HCT116 (cell line): ENCODE measurements around the gene USH1C. TPM values are rescaled to one million over a fixed set of nuclear protein-coding genes. Genes with fewer than 3 reads are reported as not detected.

Experiments used
- ATAC-seq: fragments of 200-7000 bp; cut with Tn5 transposase; 2 replicates; pipeline ENCODE4 v1.9.1; 2020; ENCODE audit warnings: mild to moderate bottlenecking, moderate library complexity
- BruUV-seq: library from RNA; stranded (reverse); fragments of 400-500 nt; replicated peaks from 2 replicates; lab custom pipeline; 2021; lab: Mats Ljungman, UMichigan
- CTCF ChIA-PET: fragments of 300-600 bp; sonication (Branson Sonifier 250); formaldehyde crosslinking; loops from one replicate; lab custom pipeline; 2021; ENCODE audit warnings: antibody characterized with exemption; lab: Charles Lee
- POLR2A ChIA-PET: fragments of 300-600, 350-600 bp; sonication (Branson Sonifier 250); formaldehyde crosslinking; loops from one replicate; lab custom pipeline; 2021; ENCODE audit warnings: antibody characterized with exemption; lab: Charles Lee
- RAD21 ChIA-PET, 2 experiments: fragments of 300-600 bp; sonication (Branson Sonifier 250); formaldehyde crosslinking; loops; one replicate each; lab custom pipeline; 2023; ENCODE audit warnings: low total read pairs in 2 of 2; ENCODE audit not compliant: uncharacterized antibody in 2 of 2, unreplicated experiment in 2 of 2, low non-redundant PET in 1 of 2; lab: Charles Lee
- DNase-seq: peaks from one replicate; pipeline ENCODE4 v3.0.0-alpha.2; 2010; ENCODE audit warnings: low read depth, low spot score
- H2AFZ ChIP-seq: fragments of 200-600 bp; shearing (Covaris generic), sonication (generic); 2 replicates; pipeline ENCODE4 v1.6.1; 2017; ENCODE audit warnings: low read depth, mixed run types, mixed read lengths, antibody characterized with exemption, low read length; ENCODE audit not compliant: poor library complexity, severe bottlenecking
- H3K27ac ChIP-seq: 2 replicates; pipeline ENCODE4 v1.5.1; 2012; ENCODE audit warnings: low read depth, low read length
- H3K27me3 ChIP-seq: fragments of 200-600 bp; sonication (generic); 2 replicates; pipeline ENCODE4 v1.6.1; 2016; ENCODE audit warnings: mixed run types, low read length, mixed read lengths; ENCODE audit not compliant: insufficient read depth
- H3K36me3 ChIP-seq, 2 experiments: fragments of 200-500 bp in 1 of 2; fragments of 200-600 bp in 1 of 2; sonication (Bioruptor generic) in 1 of 2; sonication (generic) in 1 of 2; 2 replicates each; pipeline versions ENCODE4 v1.5.1 to v1.6.1; 2014 to 2016; ENCODE audit warnings: low read length in 2 of 2, inconsistent platforms in 1 of 2, mixed read lengths in 1 of 2, mixed run types in 1 of 2; ENCODE audit not compliant: insufficient read depth in 2 of 2, control insufficient read depth in 1 of 2
- H3K4me1 ChIP-seq, 2 experiments: fragments of 200-600 bp in 1 of 2; sonication (generic) in 1 of 2; 2 replicates each; pipeline versions ENCODE4 v1.5.1 to v1.6.1; 2012 to 2017; ENCODE audit warnings: low read length in 2 of 2, inconsistent platforms in 1 of 2, mild to moderate bottlenecking in 1 of 2, mixed read lengths in 1 of 2, mixed run types in 1 of 2, moderate library complexity in 1 of 2; ENCODE audit not compliant: insufficient read depth in 2 of 2, control insufficient read depth in 1 of 2
- H3K4me2 ChIP-seq: fragments of 200-600 bp; sonication (generic); 2 replicates; pipeline ENCODE4 v1.6.1; 2017; ENCODE audit warnings: mixed run types, low read length, mixed read lengths
- H3K4me3 ChIP-seq, 2 experiments: fragments of 200-600 bp in 1 of 2; sonication (generic) in 1 of 2; replicated peaks in 1 of 2; 2 replicates each; pipeline ENCODE4 v1.5.1; 2011 to 2016; ENCODE audit warnings: low read length in 2 of 2, control low read depth in 1 of 2, low read depth in 1 of 2, mild to moderate bottlenecking in 1 of 2, mixed read lengths in 1 of 2, mixed run types in 1 of 2
- H3K79me2 ChIP-seq: fragments of 200-600 bp; sonication (generic); 2 replicates; pipeline ENCODE4 v1.6.1; 2017; ENCODE audit warnings: mild to moderate bottlenecking, mixed run types, low read length, moderate library complexity, mixed read lengths; ENCODE audit not compliant: insufficient read depth
- H3K9ac ChIP-seq: fragments of 200-600 bp; sonication (generic); 2 replicates; pipeline ENCODE4 v1.6.1; 2016; ENCODE audit warnings: low read length, mixed read lengths
- H3K9me2 ChIP-seq: fragments of 200-600 bp; sonication (generic), shearing (Covaris generic); 2 replicates; pipeline ENCODE4 v1.6.1; 2017; ENCODE audit warnings: mixed run types, mild to moderate bottlenecking, moderate library complexity; ENCODE audit not compliant: insufficient read depth
- H3K9me3 ChIP-seq, 2 experiments: fragments of 200-500 bp in 1 of 2; fragments of 200-600 bp in 1 of 2; sonication (Bioruptor generic) in 1 of 2; sonication (generic) in 1 of 2; 2 replicates each; pipeline ENCODE4 v1.6.1; 2014 to 2017; ENCODE audit warnings: low read length in 2 of 2, mixed read lengths in 2 of 2, inconsistent platforms in 1 of 2, low read depth in 1 of 2, mild to moderate bottlenecking in 1 of 2, mixed run types in 1 of 2, moderate library complexity in 1 of 2; ENCODE audit not compliant: control insufficient read depth in 1 of 2, insufficient read depth in 1 of 2
- H4K20me1 ChIP-seq: fragments of 200-600 bp; sonication (generic), shearing (Covaris generic); 2 replicates; pipeline ENCODE4 v1.6.1; 2017; ENCODE audit warnings: mixed run types, mild to moderate bottlenecking, moderate library complexity; ENCODE audit not compliant: insufficient read depth
- CBX3 ChIP-seq: IDR thresholded peaks from 2 replicates; pipeline ENCODE4 v1.6.1; 2012; ENCODE audit warnings: low read depth
- CEBPB ChIP-seq: IDR thresholded peaks from 2 replicates; pipeline ENCODE4 v1.6.1; 2012; ENCODE audit warnings: low read depth
- EGR1 ChIP-seq: IDR thresholded peaks from 2 replicates; pipeline ENCODE4 v1.6.1; 2012; ENCODE audit warnings: low read depth
- ELF1 ChIP-seq: IDR thresholded peaks from 2 replicates; pipeline ENCODE4 v1.6.1; 2012; ENCODE audit warnings: low read depth, borderline replicate concordance
- EZH2phosphoT487 ChIP-seq: fragments of 200-600 bp; IDR thresholded peaks from 2 replicates; pipeline ENCODE4 v1.6.1; 2018; ENCODE audit warnings: antibody characterized with exemption, borderline replicate concordance
- JUND ChIP-seq: IDR thresholded peaks from 2 replicates; pipeline ENCODE4 v1.6.1; 2012
- POLR2AphosphoS5 ChIP-seq: IDR thresholded peaks from 2 replicates; pipeline ENCODE4 v1.6.1; 2011; ENCODE audit warnings: mild to moderate bottlenecking, low read depth, low read length, moderate library complexity
- SIN3A ChIP-seq: IDR thresholded peaks from 2 replicates; pipeline ENCODE4 v1.6.1; 2012; ENCODE audit warnings: low read depth
- SP1 ChIP-seq: IDR thresholded peaks from 2 replicates; pipeline ENCODE4 v1.6.1; 2012; ENCODE audit warnings: low read depth
- SRF ChIP-seq: IDR thresholded peaks from 2 replicates; pipeline ENCODE4 v1.6.1; 2012; ENCODE audit warnings: low read depth
- TCF7L2 ChIP-seq: IDR thresholded peaks from 2 replicates; pipeline ENCODE4 v1.7.0; 2011; ENCODE audit warnings: borderline replicate concordance, inconsistent platforms; ENCODE audit not compliant: insufficient read depth, insufficient read length; ENCODE audit errors: extremely low read depth
- YY1 ChIP-seq: IDR thresholded peaks from 2 replicates; pipeline ENCODE4 v1.6.1; 2011; ENCODE audit warnings: low read length, low read depth, moderate library complexity, mild to moderate bottlenecking; ENCODE audit not compliant: insufficient replicate concordance; ENCODE audit errors: extremely low read depth
- ZFX ChIP-seq: fragments of 450-650 bp; IDR thresholded peaks from 2 replicates; pipeline ENCODE4 v1.6.1; 2017
- ZNF274 ChIP-seq: fragments of 200-500 bp; sonication (Bioruptor generic); IDR thresholded peaks from 2 replicates; pipeline ENCODE4 v1.6.1; 2014; ENCODE audit warnings: mild to moderate bottlenecking, low read depth, low read length, inconsistent platforms
- intact Hi-C: fragments of 100-400 bp; cut with micrococcal nuclease; formaldehyde crosslinking; loops from 2 replicates; pipeline ENCODE4 v1.10.0; 2022
- total RNA-seq: library from RNA; stranded (reverse); gene quantifications from one replicate; pipeline ENCODE4 v1.2.1, GENCODE V29; 2021; ENCODE audit not compliant: unreplicated experiment
- TF ChIP-seq, protein P1 (sequence below): IDR thresholded peaks from 2 replicates; pipeline ENCODE4 v1.6.1; 2012; ENCODE audit warnings: low read depth
- TF ChIP-seq, protein P2 (sequence below): IDR thresholded peaks from 2 replicates; pipeline ENCODE4 v1.6.1; 2012
- TF ChIP-seq, protein P3 (sequence below), 3 experiments: fragments of 200-600 bp in 1 of 3; sonication (generic) in 1 of 3; IDR thresholded peaks in 2 of 3; conservative IDR thresholded peaks in 1 of 3; 2 replicates each; pipeline ENCODE4 v1.5.1; 2012 to 2017; ENCODE audit warnings: low read depth in 2 of 3, low read length in 2 of 3, antibody characterized with exemption in 1 of 3, borderline replicate concordance in 1 of 3, control low read depth in 1 of 3, mild to moderate bottlenecking in 1 of 3, mixed read lengths in 1 of 3, mixed run types in 1 of 3, moderate library complexity in 1 of 3; ENCODE audit not compliant: insufficient read depth in 1 of 3
- TF ChIP-seq, protein P4 (sequence below): IDR thresholded peaks from 2 replicates; pipeline ENCODE4 v1.6.1; 2011; ENCODE audit warnings: mild to moderate bottlenecking, low read length, moderate library complexity; ENCODE audit not compliant: insufficient replicate concordance; ENCODE audit errors: extremely low read depth

Gene USH1C
- total RNA-seq, 1 experiment from 2014 or later = 13.4 TPM

DNA sequence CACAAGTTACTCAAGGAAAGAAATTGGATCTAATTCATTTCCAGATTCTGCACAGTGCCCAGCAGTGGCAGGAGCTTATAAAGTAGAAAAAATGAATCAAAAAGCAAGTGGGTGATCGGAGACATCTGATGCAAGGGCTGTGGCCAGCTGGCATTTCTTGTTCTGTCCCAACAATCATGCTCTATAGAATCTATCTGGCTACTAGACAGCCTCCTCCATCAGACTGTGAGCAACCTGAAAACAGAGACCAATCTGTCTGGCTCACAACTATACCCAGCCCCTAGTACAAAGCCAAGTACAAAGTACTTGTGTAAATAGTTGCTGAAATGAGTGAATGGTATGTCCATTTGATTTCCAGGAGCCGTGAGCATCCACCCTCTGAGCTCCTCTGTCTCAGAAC is 11.4 kb downstream of the USH1C start:
- Histone ChIP-seq H3K36me3 (no peaks in the 10 kb centered on the region), H3K4me1 (no peaks in the 10 kb centered on the region), H3K9ac (no peak overlapping the region), H3K9me2 (no peaks in the 10 kb centered on the region)
- BruUV-seq = no TSS peak
- TF ChIP-seq, protein P1, sequence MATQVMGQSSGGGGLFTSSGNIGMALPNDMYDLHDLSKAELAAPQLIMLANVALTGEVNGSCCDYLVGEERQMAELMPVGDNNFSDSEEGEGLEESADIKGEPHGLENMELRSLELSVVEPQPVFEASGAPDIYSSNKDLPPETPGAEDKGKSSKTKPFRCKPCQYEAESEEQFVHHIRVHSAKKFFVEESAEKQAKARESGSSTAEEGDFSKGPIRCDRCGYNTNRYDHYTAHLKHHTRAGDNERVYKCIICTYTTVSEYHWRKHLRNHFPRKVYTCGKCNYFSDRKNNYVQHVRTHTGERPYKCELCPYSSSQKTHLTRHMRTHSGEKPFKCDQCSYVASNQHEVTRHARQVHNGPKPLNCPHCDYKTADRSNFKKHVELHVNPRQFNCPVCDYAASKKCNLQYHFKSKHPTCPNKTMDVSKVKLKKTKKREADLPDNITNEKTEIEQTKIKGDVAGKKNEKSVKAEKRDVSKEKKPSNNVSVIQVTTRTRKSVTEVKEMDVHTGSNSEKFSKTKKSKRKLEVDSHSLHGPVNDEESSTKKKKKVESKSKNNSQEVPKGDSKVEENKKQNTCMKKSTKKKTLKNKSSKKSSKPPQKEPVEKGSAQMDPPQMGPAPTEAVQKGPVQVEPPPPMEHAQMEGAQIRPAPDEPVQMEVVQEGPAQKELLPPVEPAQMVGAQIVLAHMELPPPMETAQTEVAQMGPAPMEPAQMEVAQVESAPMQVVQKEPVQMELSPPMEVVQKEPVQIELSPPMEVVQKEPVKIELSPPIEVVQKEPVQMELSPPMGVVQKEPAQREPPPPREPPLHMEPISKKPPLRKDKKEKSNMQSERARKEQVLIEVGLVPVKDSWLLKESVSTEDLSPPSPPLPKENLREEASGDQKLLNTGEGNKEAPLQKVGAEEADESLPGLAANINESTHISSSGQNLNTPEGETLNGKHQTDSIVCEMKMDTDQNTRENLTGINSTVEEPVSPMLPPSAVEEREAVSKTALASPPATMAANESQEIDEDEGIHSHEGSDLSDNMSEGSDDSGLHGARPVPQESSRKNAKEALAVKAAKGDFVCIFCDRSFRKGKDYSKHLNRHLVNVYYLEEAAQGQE = no peak
- TF ChIP-seq ELF1 = no peak
- no peak for TF ChIP-seq JUND
- TF ChIP-seq, protein P2, sequence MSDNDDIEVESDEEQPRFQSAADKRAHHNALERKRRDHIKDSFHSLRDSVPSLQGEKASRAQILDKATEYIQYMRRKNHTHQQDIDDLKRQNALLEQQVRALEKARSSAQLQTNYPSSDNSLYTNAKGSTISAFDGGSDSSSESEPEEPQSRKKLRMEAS = no peak
- no peak for TF ChIP-seq TCF7L2
- TF ChIP-seq EGR1 = no peak
- no peak for TF ChIP-seq ZFX
- no peak for TF ChIP-seq SIN3A
- no peak for TF ChIP-seq CBX3
- TF ChIP-seq SRF = no peak
- no peak for TF ChIP-seq ZNF274
- no peak for TF ChIP-seq POLR2AphosphoS5
- TF ChIP-seq, protein P3, sequence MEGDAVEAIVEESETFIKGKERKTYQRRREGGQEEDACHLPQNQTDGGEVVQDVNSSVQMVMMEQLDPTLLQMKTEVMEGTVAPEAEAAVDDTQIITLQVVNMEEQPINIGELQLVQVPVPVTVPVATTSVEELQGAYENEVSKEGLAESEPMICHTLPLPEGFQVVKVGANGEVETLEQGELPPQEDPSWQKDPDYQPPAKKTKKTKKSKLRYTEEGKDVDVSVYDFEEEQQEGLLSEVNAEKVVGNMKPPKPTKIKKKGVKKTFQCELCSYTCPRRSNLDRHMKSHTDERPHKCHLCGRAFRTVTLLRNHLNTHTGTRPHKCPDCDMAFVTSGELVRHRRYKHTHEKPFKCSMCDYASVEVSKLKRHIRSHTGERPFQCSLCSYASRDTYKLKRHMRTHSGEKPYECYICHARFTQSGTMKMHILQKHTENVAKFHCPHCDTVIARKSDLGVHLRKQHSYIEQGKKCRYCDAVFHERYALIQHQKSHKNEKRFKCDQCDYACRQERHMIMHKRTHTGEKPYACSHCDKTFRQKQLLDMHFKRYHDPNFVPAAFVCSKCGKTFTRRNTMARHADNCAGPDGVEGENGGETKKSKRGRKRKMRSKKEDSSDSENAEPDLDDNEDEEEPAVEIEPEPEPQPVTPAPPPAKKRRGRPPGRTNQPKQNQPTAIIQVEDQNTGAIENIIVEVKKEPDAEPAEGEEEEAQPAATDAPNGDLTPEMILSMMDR (IDR thresholded peaks at IDR 0.05 in 2 of 3, conservative IDR thresholded peaks at IDR 0.05 in 1 of 3; ENCODE audit: borderline replicate concordance in 1 of 3, insufficient read depth in 1 of 3, low read depth in 2 of 3, low read length in 2 of 3) = no peak
- no peak for TF ChIP-seq YY1
- no peak for TF ChIP-seq EZH2phosphoT487
- TF ChIP-seq SP1 = no peak
- no peak for TF ChIP-seq CEBPB
- TF ChIP-seq, protein P4, sequence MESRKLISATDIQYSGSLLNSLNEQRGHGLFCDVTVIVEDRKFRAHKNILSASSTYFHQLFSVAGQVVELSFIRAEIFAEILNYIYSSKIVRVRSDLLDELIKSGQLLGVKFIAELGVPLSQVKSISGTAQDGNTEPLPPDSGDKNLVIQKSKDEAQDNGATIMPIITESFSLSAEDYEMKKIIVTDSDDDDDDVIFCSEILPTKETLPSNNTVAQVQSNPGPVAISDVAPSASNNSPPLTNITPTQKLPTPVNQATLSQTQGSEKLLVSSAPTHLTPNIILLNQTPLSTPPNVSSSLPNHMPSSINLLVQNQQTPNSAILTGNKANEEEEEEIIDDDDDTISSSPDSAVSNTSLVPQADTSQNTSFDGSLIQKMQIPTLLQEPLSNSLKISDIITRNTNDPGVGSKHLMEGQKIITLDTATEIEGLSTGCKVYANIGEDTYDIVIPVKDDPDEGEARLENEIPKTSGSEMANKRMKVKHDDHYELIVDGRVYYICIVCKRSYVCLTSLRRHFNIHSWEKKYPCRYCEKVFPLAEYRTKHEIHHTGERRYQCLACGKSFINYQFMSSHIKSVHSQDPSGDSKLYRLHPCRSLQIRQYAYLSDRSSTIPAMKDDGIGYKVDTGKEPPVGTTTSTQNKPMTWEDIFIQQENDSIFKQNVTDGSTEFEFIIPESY = no peak
- TF ChIP-seq, all 23 proteins: peak for 0
- Histone ChIP-seq H3K27ac (no peak overlapping the region), H3K4me3 (no peak overlapping the region), H3K79me2 (no peaks in the 10 kb centered on the region), H3K27me3 (no peaks in the 10 kb centered on the region), H3K4me2 (no peak overlapping the region), H3K9me3 (no peaks in the 10 kb centered on the region), H2AFZ (no peak overlapping the region), H4K20me1 (no peaks in the 10 kb centered on the region)
- ChIA-PET POLR2A (no interaction called here), RAD21 (no interaction called here), CTCF (no interaction called here)
- intact Hi-C loops = no loop called here
- ATAC-seq = no peak
- no peak for DNase-seq
